Measurements from ENCODE around the gene PSMB9. TPM values are rescaled to one million over a fixed set of nuclear protein-coding genes. Genes with fewer than 3 reads are reported as not detected.

The PSMB9 gene
- total RNA-seq, 4 donors from 2014 or later = 12.6 to 35.8 (median 19.1) TPM

DNA sequence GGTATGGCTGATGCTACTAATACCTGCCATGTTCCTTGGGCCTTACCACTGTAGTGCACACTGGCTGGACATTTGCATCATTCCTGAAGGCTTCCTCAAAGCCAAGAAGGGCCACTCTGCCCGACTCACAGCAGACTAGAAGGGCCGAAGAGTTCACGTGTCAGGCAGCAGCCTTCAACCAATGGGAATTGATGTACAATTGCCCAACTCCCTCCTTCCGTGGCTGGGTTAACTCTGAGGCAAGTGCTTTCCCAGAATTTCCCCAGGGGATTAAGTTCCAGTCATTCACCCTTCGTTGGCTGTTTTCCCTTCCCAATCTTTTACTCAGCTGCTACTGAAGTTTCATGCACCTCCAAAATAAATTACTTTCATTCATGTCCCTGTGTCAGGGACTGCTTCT, 29.8 kb downstream of the PSMB9 start:
- peaks cover 12% of the 10 kb centered on the region for H3K27me3 ChIP-seq
- no peaks in the 10 kb centered on the region for H3K4me1 ChIP-seq
- no peaks in the 10 kb centered on the region for H3K36me3 ChIP-seq
- TF ChIP-seq POLR2AphosphoS5 (IDR thresholded peaks at IDR 0.05) = no peak
- no peak for TF ChIP-seq EP300 (IDR thresholded peaks at IDR 0.05)
- no peak for TF ChIP-seq CTCF (IDR thresholded peaks at IDR 0.05)
- no peak for TF ChIP-seq POLR2A (IDR thresholded peaks at IDR 0.05)
- no peaks in the 10 kb centered on the region for H3K9me3 ChIP-seq
- no peak for DNase-seq (ENCODE audit: low spot score in 2 of 2)
- no peak overlapping the region for H3K27ac ChIP-seq
- no peak overlapping the region for H3K4me3 ChIP-seq
- WGBS = 22% methylated on average over 5 of the region's 5 CpGs

GRCh38 chr6:32885698-32886286, 31.8 kb downstream of the PSMB9 start:
- DNase-seq (ENCODE audit: low spot score in 2 of 2) = no peak
- Histone ChIP-seq H3K4me3 (no peak overlapping the region), H3K4me1 (no peaks in the 10 kb centered on the region), H3K27ac (no peak overlapping the region), H3K9me3 (no peaks in the 10 kb centered on the region), H3K27me3 (no peaks in the 10 kb centered on the region), H3K36me3 (no peaks in the 10 kb centered on the region)
- WGBS = 49% methylated on average over 4 of the region's 4 CpGs
- TF ChIP-seq EP300 (IDR thresholded peaks at IDR 0.05) (no peak), POLR2AphosphoS5 (IDR thresholded peaks at IDR 0.05) (no peak), CTCF (IDR thresholded peaks at IDR 0.05) (peak; percentile 44 to 63)

- Histone ChIP-seq H3K27me3 (no peaks in the 10 kb centered on the region), H3K4me3 (no peak overlapping the region), H3K27ac (no peak overlapping the region), H3K36me3 (no peaks in the 10 kb centered on the region), H3K4me1 (no peaks in the 10 kb centered on the region), H3K9me3 (no peaks in the 10 kb centered on the region)
- 43% methylated on average over 3 of the region's 3 CpGs for WGBS
- no peak for DNase-seq (ENCODE audit: low spot score in 2 of 2)
- TF ChIP-seq POLR2A (IDR thresholded peaks at IDR 0.05) (no peak), EP300 (IDR thresholded peaks at IDR 0.05) (no peak), CTCF (IDR thresholded peaks at IDR 0.05) (no peak), POLR2AphosphoS5 (IDR thresholded peaks at IDR 0.05) (no peak)
Measured at GRCh38 chr6:32886681-32887383, 32.8 kb downstream of the PSMB9 start.

DNA sequence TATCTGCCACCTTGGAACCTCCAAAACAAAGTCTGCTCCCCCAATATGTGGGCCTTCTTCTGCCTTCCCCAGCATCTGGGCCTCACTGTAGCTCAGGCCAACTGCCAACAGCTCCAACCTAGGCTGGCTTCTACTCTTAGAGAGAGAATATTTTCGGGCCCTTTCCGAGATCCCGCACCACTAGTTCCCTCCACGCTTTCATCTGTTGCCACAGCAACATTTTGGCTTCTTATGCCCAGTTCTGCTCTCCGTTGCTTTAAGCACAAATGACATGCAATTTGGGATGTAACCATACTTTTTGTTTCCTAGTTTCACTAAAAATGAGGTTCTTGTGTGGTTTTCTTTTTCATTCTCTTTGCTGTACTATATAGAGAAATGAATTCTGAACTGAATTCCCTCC, 33.6 kb downstream of the PSMB9 start:
- no peaks in the 10 kb centered on the region for H3K9me3 ChIP-seq
- TF ChIP-seq EP300 (IDR thresholded peaks at IDR 0.05) (no peak), POLR2AphosphoS5 (IDR thresholded peaks at IDR 0.05) (no peak), CTCF (IDR thresholded peaks at IDR 0.05) (no peak)
- no peaks in the 10 kb centered on the region for H3K27me3 ChIP-seq
- no peaks in the 10 kb centered on the region for H3K4me1 ChIP-seq
- DNase-seq (ENCODE audit: low spot score in 2 of 2) = no peak
- 80% methylated on average over 5 of the region's 5 CpGs for WGBS
- no peak overlapping the region for H3K27ac ChIP-seq
- no peak overlapping the region for H3K4me3 ChIP-seq
- no peaks in the 10 kb centered on the region for H3K36me3 ChIP-seq

GRCh38 chr6:32888576-32888975, 34.6 kb downstream of the PSMB9 start:
- Histone ChIP-seq H3K4me1 (peaks cover under 1% of the 10 kb centered on the region), H3K4me3 (no peak overlapping the region), H3K27me3 (no peaks in the 10 kb centered on the region), H3K27ac (no peak overlapping the region), H3K36me3 (no peaks in the 10 kb centered on the region), H3K9me3 (no peaks in the 10 kb centered on the region)
- WGBS = 74% methylated on average over 2 of the region's 2 CpGs
- DNase-seq (ENCODE audit: low spot score in 2 of 2) = no peak
- TF ChIP-seq POLR2AphosphoS5 (IDR thresholded peaks at IDR 0.05) (no peak), CTCF (IDR thresholded peaks at IDR 0.05) (no peak), POLR2A (IDR thresholded peaks at IDR 0.05) (no peak)
